OCI-LY1 (cell line): Measurements from ENCODE around the gene RPL15.

Experiments used
- H2AFZ ChIP-seq: fragments of 200-600 bp; sonication (generic), shearing (Covaris generic); 2 replicates; pipeline ENCODE4 v1.6.0; 2014; ENCODE audit warnings: antibody characterized with exemption, mild to moderate bottlenecking, low read length
- H3F3A ChIP-seq: fragments of 200-600 bp; sonication (generic), shearing (Covaris generic); 2 replicates; pipeline ENCODE4 v1.6.0; 2014; ENCODE audit warnings: mild to moderate bottlenecking, antibody characterized with exemption, low read length, moderate library complexity; ENCODE audit not compliant: insufficient read depth
- H3K27ac ChIP-seq: fragments of 200-600 bp; sonication (generic); 2 replicates; pipeline ENCODE4 v1.5.1; 2014; ENCODE audit warnings: low read length, mixed run types, mild to moderate bottlenecking, low read depth; ENCODE audit not compliant: poor library complexity, severe bottlenecking
- H3K27me3 ChIP-seq: fragments of 200-600 bp; sonication (generic); 2 replicates; pipeline ENCODE4 v1.6.0; 2014; ENCODE audit warnings: antibody characterized with exemption, mild to moderate bottlenecking, low read length, moderate library complexity; ENCODE audit not compliant: insufficient read depth
- H3K36me3 ChIP-seq: fragments of 200-600 bp; sonication (generic); 2 replicates; pipeline ENCODE4 v1.6.1; 2014; ENCODE audit warnings: mild to moderate bottlenecking, antibody characterized with exemption, low read length, moderate library complexity, mixed read lengths; ENCODE audit not compliant: insufficient read depth
- H3K4me1 ChIP-seq: fragments of 200-600 bp; sonication (generic); 2 replicates; pipeline ENCODE4 v1.5.1; 2014; ENCODE audit warnings: mild to moderate bottlenecking, low read length, moderate library complexity; ENCODE audit not compliant: insufficient read depth, severe bottlenecking
- H3K4me2 ChIP-seq: fragments of 200-600 bp; sonication (generic), shearing (Covaris generic); 2 replicates; pipeline ENCODE4 v1.6.1; 2014; ENCODE audit warnings: low read length
- H3K4me3 ChIP-seq: fragments of 200-600 bp; sonication (generic); 2 replicates; pipeline ENCODE4 v1.5.1; 2014; ENCODE audit warnings: low read length, low read depth, mild to moderate bottlenecking, mixed read lengths; ENCODE audit not compliant: poor library complexity, severe bottlenecking
- H3K79me2 ChIP-seq: fragments of 200-600 bp; shearing (Covaris generic); 2 replicates; pipeline ENCODE4 v1.6.1; 2016; ENCODE audit warnings: mixed run types, low read length, mixed read lengths; ENCODE audit not compliant: insufficient read depth
- H3K9ac ChIP-seq: fragments of 200-600 bp; sonication (generic), shearing (Covaris generic); 2 replicates; pipeline ENCODE4 v1.6.1; 2014; ENCODE audit warnings: mild to moderate bottlenecking, low read length, mixed read lengths
- H3K9me2 ChIP-seq: fragments of 200-600 bp; sonication (generic), shearing (Covaris generic); 2 replicates; pipeline ENCODE4 v1.6.1; 2014; ENCODE audit warnings: low read depth, mild to moderate bottlenecking, low read length, mixed read lengths
- H3K9me3 ChIP-seq: fragments of 200-600 bp; shearing (Covaris generic); 2 replicates; pipeline ENCODE4 v1.6.1; 2014; ENCODE audit warnings: low read length, mixed read lengths
- H4K20me1 ChIP-seq: fragments of 200-600 bp; sonication (generic), shearing (Covaris generic); 2 replicates; pipeline ENCODE4 v1.6.0; 2016; ENCODE audit warnings: mild to moderate bottlenecking, low read length; ENCODE audit not compliant: insufficient read depth
- EZH2 ChIP-seq: fragments of 200-600 bp; sonication (generic), shearing (Covaris generic); IDR thresholded peaks from 2 replicates; pipeline ENCODE4 v1.8.0; 2017; ENCODE audit warnings: borderline replicate concordance, mixed run types, mild to moderate bottlenecking, antibody characterized with exemption, low read length, moderate library complexity, mixed read lengths
- TF ChIP-seq, protein P1 (sequence below): fragments of 200-600 bp; sonication (generic), shearing (Covaris generic); IDR thresholded peaks from 2 replicates; pipeline ENCODE4 v1.5.1; 2017; ENCODE audit warnings: mild to moderate bottlenecking, antibody characterized with exemption, low read length, moderate library complexity, mixed read lengths

RPL15 gene

DNA sequence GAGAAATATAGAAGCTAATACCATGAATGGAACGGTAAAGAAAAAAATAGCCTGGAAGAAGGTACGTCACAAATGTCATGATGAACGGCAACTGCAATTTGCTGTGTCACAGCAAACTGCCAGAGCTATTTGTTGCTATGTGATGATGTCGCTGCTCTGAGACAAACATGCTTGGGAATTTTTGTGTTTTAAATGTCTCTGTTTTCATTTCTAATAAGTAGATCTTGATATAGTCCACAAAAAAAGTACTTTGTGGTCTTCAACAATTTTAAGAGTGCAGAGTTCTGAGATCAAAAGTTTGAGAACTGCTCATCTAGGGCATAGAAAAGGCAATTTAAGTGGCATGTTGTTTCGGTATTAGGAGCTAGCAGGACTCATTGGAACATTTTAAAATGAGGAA is 23.8 kb downstream of the RPL15 start:
- H3K9ac ChIP-seq: no peak overlapping the region
- H3K9me2 ChIP-seq: no peaks in the 10 kb centered on the region
- H3K4me2 ChIP-seq: no peak overlapping the region
- no peaks in the 10 kb centered on the region for H3K36me3 ChIP-seq
- H2AFZ ChIP-seq: no peak overlapping the region
- H3K4me3 ChIP-seq: no peak overlapping the region
- H3K4me1 ChIP-seq: peaks cover 7% of the 10 kb centered on the region
- TF ChIP-seq EZH2: no peak
- TF ChIP-seq, protein P1, sequence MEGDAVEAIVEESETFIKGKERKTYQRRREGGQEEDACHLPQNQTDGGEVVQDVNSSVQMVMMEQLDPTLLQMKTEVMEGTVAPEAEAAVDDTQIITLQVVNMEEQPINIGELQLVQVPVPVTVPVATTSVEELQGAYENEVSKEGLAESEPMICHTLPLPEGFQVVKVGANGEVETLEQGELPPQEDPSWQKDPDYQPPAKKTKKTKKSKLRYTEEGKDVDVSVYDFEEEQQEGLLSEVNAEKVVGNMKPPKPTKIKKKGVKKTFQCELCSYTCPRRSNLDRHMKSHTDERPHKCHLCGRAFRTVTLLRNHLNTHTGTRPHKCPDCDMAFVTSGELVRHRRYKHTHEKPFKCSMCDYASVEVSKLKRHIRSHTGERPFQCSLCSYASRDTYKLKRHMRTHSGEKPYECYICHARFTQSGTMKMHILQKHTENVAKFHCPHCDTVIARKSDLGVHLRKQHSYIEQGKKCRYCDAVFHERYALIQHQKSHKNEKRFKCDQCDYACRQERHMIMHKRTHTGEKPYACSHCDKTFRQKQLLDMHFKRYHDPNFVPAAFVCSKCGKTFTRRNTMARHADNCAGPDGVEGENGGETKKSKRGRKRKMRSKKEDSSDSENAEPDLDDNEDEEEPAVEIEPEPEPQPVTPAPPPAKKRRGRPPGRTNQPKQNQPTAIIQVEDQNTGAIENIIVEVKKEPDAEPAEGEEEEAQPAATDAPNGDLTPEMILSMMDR: no peak
- no peaks in the 10 kb centered on the region for H3K79me2 ChIP-seq
- no peaks in the 10 kb centered on the region for H3K9me3 ChIP-seq
- H4K20me1 ChIP-seq: no peaks in the 10 kb centered on the region
- H3K27me3 ChIP-seq: no peaks in the 10 kb centered on the region
- no peak overlapping the region for H3K27ac ChIP-seq
- no peaks in the 10 kb centered on the region; the same call in 1 of the 2 replicates for H3F3A ChIP-seq

DNA sequence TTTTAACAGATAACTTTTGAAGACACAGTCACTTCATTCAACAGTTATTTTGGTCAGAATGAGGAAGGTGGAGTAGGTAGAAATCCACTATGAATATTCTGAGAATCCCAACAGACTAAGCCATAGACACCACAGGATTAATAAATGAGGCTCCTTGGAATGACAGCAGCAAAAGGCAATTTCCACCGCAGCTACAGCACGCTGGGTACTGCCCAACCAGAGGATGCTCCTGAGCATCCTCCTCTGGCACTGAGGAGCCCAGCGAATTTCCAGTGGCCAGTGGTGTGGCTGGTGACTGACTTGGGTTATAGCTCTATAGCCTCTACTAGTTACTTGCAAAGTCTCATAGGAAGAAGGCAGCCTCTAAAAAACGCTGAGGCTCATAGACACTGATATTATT is 24.5 kb downstream of the RPL15 start:
- no peaks in the 10 kb centered on the region for H3K36me3 ChIP-seq
- H3K4me3 ChIP-seq: no peak overlapping the region
- no peak overlapping the region for H3K4me2 ChIP-seq
- no peaks in the 10 kb centered on the region for H3K9me3 ChIP-seq
- peaks cover 10% of the 10 kb centered on the region for H3K4me1 ChIP-seq
- no peak overlapping the region for H3K9ac ChIP-seq
- no peaks in the 10 kb centered on the region for H3K27me3 ChIP-seq
- H3K9me2 ChIP-seq: no peaks in the 10 kb centered on the region
- no peak overlapping the region for H3K27ac ChIP-seq
- no peak for TF ChIP-seq EZH2
- TF ChIP-seq, protein P1: no peak
- no peaks in the 10 kb centered on the region; the same call in 1 of the 2 replicates for H3F3A ChIP-seq
- H4K20me1 ChIP-seq: no peaks in the 10 kb centered on the region
- no peaks in the 10 kb centered on the region for H3K79me2 ChIP-seq
- H2AFZ ChIP-seq: no peak overlapping the region

DNA sequence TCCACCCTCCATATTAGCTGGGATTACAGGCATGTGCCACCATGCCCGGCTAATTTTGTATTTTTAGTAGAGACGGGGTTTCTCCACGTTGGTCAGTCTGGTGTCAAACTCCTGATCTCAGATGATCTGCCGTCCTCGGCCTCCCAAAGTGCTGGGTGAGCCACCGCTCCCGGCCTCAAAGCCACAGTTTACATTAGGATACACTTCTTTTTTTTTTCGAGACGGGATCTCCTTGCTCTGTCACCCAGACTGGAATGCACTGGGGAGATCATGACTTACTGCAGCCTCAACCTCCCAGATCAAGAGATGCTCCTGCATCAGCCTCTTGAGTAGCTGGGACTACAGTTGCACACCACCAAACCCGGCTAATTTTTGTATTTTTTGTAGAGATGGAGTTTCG is 25.6 kb downstream of the RPL15 start:
- Histone ChIP-seq H3K4me2 (no peak overlapping the region), H2AFZ (no peak overlapping the region), H3K4me1 (peaks cover 15% of the 10 kb centered on the region), H4K20me1 (no peaks in the 10 kb centered on the region), H3K9me3 (no peaks in the 10 kb centered on the region), H3K9me2 (no peaks in the 10 kb centered on the region), H3K27me3 (no peaks in the 10 kb centered on the region), H3K79me2 (no peaks in the 10 kb centered on the region), H3K36me3 (no peaks in the 10 kb centered on the region), H3K4me3 (no peak overlapping the region), H3F3A (peaks cover 5% of the 10 kb centered on the region), H3K27ac (no peak overlapping the region), H3K9ac (no peak overlapping the region)
- no peak for TF ChIP-seq EZH2
- TF ChIP-seq, protein P1: no peak
